Measurements from ENCODE around the gene NAB1. TPM values are rescaled to one million over a fixed set of nuclear protein-coding genes. Genes with fewer than 3 reads are reported as not detected.

The NAB1 gene
- total and polyA plus RNA-seq, 12 donors: 13.0 to 43.7 (median 26.7) TPM

- Histone ChIP-seq H3K4me3 (no peak overlapping the region), H3K9me3 (replicated peaks in 1 of 3) (no peaks in the 10 kb centered on the region), H3K27ac (no peak overlapping the region), H3K36me3 (replicated peaks in 1 of 2) (no peaks in the 10 kb centered on the region), H3K27me3 (no peaks in the 10 kb centered on the region), H3K4me1 (replicated peaks in 1 of 2) (peaks cover 12 to 44% of the 10 kb centered on the region in 2 donors)
- WGBS, 4 donors: 82 to 93% (median 90%) methylated on average over 4 of the region's 4 CpGs
- no peak for DNase-seq
- intact Hi-C loops (cut with DNase I): loop anchor here in 1 of 2 donors (10.0 kb wide), 1 partner anchor 123 kb away; the partner anchor contains the start of gene NEMP2
- TF ChIP-seq POLR2A (IDR thresholded peaks at IDR 0.05) (no peak), CTCF (IDR thresholded peaks at IDR 0.05) (no peak)
These were observed 8.8 kb downstream of the NAB1 start for GRCh38 chr2:190657474-190658255.

- H3K4me1 ChIP-seq (replicated peaks in 1 of 2): peaks cover 4 to 32% of the 10 kb centered on the region in 2 donors
- H3K4me3 ChIP-seq: no peak overlapping the region
- TF ChIP-seq CTCF (IDR thresholded peaks at IDR 0.05) (no peak), POLR2A (IDR thresholded peaks at IDR 0.05) (no peak)
- no peaks in the 10 kb centered on the region for H3K36me3 ChIP-seq (replicated peaks in 1 of 2)
- intact Hi-C loops (cut with DNase I): loop anchor here in 1 of 2 donors (10.0 kb wide), 1 partner anchor 125 kb away; the partner anchor contains the start of gene NEMP2
- no peak for DNase-seq
- 93 to 97% (median 96%) methylated on average over 8 of the region's 8 CpGs for WGBS, 4 donors
- no peaks in the 10 kb centered on the region for H3K9me3 ChIP-seq (replicated peaks in 1 of 3)
- H3K27me3 ChIP-seq: no peaks in the 10 kb centered on the region
- H3K27ac ChIP-seq: no peak overlapping the region
These were observed 10.7 kb downstream of the NAB1 start for GRCh38 chr2:190659553-190659952.

GRCh38 chr2:190662754-190663153 lies 13.9 kb downstream of the NAB1 start:
- H3K36me3 ChIP-seq (replicated peaks in 1 of 2): no peaks in the 10 kb centered on the region
- H3K9me3 ChIP-seq (replicated peaks in 1 of 3): peaks cover 0 to under 1% (median 0%) of the 10 kb centered on the region in 3 donors
- H3K27me3 ChIP-seq: no peaks in the 10 kb centered on the region
- no peak overlapping the region for H3K4me3 ChIP-seq
- 72 to 89% (median 82%) methylated on average over 3 of the region's 3 CpGs for WGBS, 4 donors
- DNase-seq: no peak
- TF ChIP-seq POLR2A (IDR thresholded peaks at IDR 0.05) (no peak), CTCF (IDR thresholded peaks at IDR 0.05) (no peak)
- peaks cover 0 to 19% of the 10 kb centered on the region in 2 donors for H3K4me1 ChIP-seq (replicated peaks in 1 of 2)
- intact Hi-C loops (cut with DNase I): no loop called here
- no peak overlapping the region for H3K27ac ChIP-seq

- 48 to 64% (median 51%) methylated on average over 2 of the region's 2 CpGs for WGBS, 4 donors
These were observed 14.5 kb downstream of the NAB1 start for GRCh38 chr2:190663348-190663747.

More at GRCh38 chr2:190663348-190663747, 14.5 kb downstream of the NAB1 start:
- TF ChIP-seq POLR2A (IDR thresholded peaks at IDR 0.05) (no peak), CTCF (IDR thresholded peaks at IDR 0.05) (no peak)
- Histone ChIP-seq H3K9me3 (replicated peaks in 1 of 3) (peaks cover 0 to 5% (median 0%) of the 10 kb centered on the region in 3 donors), H3K36me3 (replicated peaks in 1 of 2) (no peaks in the 10 kb centered on the region), H3K27ac (no peak overlapping the region), H3K4me1 (replicated peaks in 1 of 2) (peaks cover 0 to 19% of the 10 kb centered on the region in 2 donors), H3K4me3 (no peak overlapping the region), H3K27me3 (no peaks in the 10 kb centered on the region)
- intact Hi-C loops (cut with DNase I): no loop called here
- no peak for DNase-seq
